D341Med (cell line): ENCODE results near the gene DYNC1I1.

Source experiments
- DNase-seq: peaks from one replicate; pipeline ENCODE4 v3.0.0; 2012; ENCODE audit warnings: low spot score

DYNC1I1 gene

GRCh38 chr7:96144260-96144526, 371.8 kb downstream of the DYNC1I1 start:
- DNase-seq = no peak
